HEK293T (cell line): ENCODE measurements around the gene BRINP1.

ENCODE experiments used
- ELF4 ChIP-seq: fragments of 450-650 bp; IDR thresholded peaks from 2 replicates; pipeline ENCODE4 v1.6.1; 2017; ENCODE audit warnings: antibody characterized with exemption
- NFRKB ChIP-seq: fragments of 450-650 bp; IDR thresholded peaks from 2 replicates; pipeline ENCODE4 v1.6.1; 2016; ENCODE audit warnings: mild to moderate bottlenecking, moderate library complexity
- SP1 ChIP-seq: fragments of 450-650 bp; IDR thresholded peaks from 2 replicates; pipeline ENCODE4 v1.6.1; 2017
- ZNF384 ChIP-seq: fragments of 450-650 bp; IDR thresholded peaks from 2 replicates; pipeline ENCODE4 v1.6.1; 2016

DNA sequence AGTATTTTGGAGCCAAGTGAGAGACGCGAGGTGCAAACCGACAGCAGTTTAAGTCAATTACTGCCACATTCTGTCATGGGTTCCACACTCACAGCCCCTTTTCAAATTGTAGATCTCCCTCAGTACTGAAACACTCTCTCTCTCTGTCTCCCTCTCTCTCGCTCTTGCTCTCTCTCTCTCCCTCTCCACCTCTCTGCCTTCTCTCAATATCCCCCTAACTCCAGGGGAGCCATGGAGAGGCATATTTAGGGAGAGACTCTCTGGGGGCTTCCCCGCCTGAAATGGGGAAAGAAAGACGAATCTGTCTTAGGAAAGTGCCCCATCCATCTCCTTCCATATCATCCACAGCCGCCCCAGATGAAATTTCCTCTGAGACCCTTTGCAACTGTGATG, 1.6 kb downstream of the BRINP1 start:
- TF ChIP-seq ZNF384 (no peak), SP1 (no peak), NFRKB (no peak), ELF4 (no peak)
